NCI-H1436 (cell line): Measurements from ENCODE around the gene THRSP.
A peak's percentile ranks its signal among the peaks of the same experiment; 100 is the strongest.
"Not testable (repeated sequence)": the region's sequence is repeated elsewhere in the genome, so short reads cannot be mapped to it uniquely, and the experiment has no call there.

Experiments used
- DNase-seq: peaks from one replicate; lab custom pipeline; 2025; lab: John Stamatoyannopoulos, UW

The THRSP gene

GRCh38 chr11:78063440-78064181, at the start of gene THRSP:
TSS of gene THRSP (plus strand) at chr11:78063861. CDS start at chr11:78063882, 21 bp downstream.
- DNase-seq = no peak

GRCh38 chr11:78014937-78015520, 48.6 kb upstream of the THRSP start:
- not testable (repeated sequence) for DNase-seq

GRCh38 chr11:78015878-78016277, 47.8 kb upstream of the THRSP start:
- DNase-seq = no peak

- no peak for DNase-seq
Observed at GRCh38 chr11:78019808-78020207, 43.9 kb upstream of the THRSP start.

GRCh38 chr11:78020246-78020645, 43.4 kb upstream of the THRSP start:
- no peak for DNase-seq

DNA sequence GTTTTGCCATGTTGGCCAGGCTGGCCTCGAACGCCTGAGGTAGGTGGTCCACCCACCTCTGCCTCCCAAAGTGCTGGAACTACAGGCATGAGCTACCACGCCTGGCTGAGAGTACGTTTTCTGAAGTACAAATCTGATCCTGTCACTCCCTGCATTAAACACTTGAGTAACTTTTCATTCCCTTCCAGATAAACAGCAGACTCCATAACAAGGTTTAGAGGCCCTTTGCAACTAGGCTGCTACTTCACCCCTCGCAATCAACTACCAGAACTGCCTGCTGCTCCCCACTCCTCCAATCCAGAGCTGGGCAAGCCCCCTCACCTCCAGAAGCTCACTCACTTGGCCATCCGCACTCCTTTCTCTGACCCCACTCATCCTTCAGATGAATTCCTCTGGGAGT, 42.0 kb upstream of the THRSP start:
- DNase-seq = no peak

DNA sequence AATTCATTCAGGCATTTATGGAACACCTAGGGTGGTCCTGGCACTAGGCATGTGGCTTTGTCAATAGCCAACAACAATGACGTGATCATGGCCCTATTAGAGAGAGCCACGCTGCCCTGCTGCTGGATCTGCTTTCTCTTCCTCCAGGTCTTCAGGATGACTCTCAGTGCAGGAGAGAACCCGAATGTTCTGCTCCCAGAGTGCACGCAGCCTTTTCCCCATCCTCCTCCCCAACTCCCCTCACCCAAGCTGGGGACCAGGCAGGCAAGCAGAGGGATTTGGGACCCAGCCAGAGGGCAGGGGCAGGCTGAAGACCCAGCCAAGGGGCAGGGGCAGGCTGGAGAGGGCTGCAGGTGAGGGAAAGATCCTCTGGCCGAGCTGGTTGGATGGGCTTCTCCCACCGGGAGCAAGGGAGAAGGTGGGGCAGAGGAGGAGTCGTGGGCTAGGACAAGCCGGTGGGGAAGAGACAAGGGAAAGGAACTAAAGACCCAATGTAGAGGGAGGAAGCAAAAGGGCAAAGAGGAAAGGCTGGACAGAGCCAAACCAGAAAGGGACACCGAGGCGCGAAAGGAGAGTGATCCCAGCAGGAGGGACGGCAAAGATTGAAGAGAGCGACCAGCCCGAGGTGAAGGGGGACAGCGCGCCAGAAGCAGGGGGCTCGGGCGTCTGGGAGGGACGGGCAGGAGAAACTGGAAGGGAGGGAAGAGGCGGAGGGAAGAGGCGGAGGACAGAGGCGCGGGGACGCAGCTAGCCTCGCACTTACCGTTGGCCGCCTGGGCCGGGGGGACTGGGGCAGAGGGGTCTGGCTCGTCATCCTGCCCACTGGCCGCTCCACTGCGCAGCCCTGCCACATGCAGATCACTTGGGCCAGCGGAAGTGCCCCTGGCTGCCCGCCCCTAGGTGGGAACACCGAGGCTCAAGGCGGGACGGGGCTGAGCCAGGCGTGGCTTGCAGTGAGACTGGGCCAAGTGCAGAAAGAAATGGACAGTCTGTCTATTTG, 41.0 kb upstream of the THRSP start, which contains the start of gene KCTD14:
Gene KCTD14 (minus strand): TSS at position 880 of the 1,000 bp plus-strand sequence. CDS start 27 bp downstream, at position 853.
- DNase-seq = peak; percentile 19

- no peak for DNase-seq
Observed at GRCh38 chr11:78023426-78023825, 40.2 kb upstream of the THRSP start.

DNA sequence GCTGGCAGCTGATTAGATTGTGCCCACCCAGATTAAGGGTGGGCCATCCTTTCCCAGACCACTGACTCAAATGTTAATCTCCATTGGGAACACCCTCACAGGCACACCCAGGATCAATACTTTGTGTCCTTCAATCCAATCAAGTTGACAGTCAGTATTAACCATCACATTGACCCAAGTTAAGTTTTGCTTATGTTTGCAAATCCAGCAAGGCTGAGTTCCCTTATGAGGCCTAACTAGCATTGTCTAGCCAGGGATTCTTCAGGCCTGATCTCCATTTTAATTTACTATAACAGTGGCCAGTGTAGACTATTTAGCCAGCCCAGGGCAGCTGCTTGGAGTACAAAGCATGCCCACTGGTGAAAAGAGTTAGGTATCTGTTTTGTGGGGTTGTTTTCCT, 38.3 kb upstream of the THRSP start:
- DNase-seq = no peak

DNA sequence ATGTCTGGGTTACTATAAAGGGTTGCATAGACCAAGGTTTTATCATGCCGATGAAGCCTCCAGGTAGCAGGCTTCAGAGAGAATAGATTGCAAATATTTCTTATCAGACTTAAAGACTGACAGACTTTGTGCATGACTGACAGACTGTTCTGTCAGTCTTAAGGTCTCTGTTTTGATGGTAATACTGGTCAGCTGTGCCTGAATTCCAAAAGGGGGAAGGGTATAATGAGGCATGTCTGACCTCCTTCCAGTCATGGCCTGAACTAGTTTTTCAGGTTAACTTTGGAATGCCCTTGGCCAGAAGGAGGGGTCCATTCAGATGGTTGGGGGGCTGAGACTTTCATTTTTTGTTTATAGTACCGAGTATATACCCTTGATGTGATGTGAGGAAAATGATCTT, 35.9 kb upstream of the THRSP start:
- no peak for DNase-seq

GRCh38 chr11:78028423-78028822, 35.2 kb upstream of the THRSP start:
- DNase-seq = not testable (repeated sequence)

GRCh38 chr11:78030429-78031325, 33.0 kb upstream of the THRSP start:
- peak; percentile 94 for DNase-seq

GRCh38 chr11:78031629-78032028, 32.0 kb upstream of the THRSP start:
- no peak for DNase-seq

DNA sequence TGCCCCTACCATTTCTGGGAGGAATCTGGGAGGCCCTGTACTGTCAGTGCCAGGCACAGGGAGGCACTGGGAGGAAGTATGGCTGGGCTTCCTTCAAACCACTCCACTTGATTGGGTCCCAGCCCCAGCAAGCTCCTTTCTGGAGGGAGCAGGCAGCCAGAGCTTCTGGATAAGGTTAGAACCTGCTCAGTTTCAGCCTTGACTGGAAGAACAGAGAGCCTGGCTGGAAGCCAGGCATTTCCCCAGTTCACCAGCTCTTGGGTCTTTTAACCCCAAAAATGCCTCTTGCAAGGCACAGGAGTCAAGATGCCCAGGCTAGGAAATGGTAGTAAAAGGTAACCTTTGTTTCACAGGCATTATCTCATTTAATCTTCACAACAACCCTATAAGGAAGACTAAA, 31.6 kb upstream of the THRSP start:
- DNase-seq = no peak

GRCh38 chr11:78033040-78033439, 30.6 kb upstream of the THRSP start:
- DNase-seq = no peak

DNA sequence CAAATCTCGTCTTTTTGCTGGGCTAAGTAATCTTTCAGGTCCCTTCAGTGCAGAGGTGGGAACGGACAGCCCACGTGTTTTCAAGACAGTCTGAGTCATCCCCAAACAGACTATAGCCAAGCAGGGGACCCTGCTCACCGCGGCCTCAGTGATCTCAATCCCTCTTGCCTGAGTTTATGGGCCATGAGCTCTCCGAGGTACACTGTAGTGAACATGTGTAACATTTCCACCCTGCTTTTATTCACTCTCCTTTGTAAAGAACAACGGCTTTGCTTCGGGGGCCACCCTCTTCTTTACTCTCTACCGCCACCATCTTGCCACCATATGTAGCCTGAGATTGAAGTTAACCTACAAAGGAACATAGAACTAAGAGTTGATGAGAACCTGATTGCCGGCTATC, 29.0 kb upstream of the THRSP start:
- no peak for DNase-seq

DNA sequence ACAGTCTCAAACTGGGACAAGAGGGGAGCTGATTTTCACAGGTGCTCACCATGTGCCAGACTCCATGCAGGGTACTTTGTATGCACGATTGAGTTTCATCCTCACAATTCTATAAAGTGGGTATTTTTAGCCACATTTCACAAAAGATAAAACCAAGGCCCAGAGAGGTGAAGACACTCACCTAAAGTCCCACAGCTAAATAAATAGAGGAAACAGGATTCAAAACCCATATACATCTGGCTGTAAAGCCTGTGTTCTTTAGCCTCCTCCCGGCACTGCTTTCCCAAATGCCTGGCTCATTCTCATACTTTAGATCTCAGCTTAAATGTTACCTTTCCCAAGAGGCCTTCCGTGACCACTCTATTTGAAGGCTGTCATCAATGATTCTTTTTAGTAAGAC, 27.3 kb upstream of the THRSP start:
- no peak for DNase-seq

DNA sequence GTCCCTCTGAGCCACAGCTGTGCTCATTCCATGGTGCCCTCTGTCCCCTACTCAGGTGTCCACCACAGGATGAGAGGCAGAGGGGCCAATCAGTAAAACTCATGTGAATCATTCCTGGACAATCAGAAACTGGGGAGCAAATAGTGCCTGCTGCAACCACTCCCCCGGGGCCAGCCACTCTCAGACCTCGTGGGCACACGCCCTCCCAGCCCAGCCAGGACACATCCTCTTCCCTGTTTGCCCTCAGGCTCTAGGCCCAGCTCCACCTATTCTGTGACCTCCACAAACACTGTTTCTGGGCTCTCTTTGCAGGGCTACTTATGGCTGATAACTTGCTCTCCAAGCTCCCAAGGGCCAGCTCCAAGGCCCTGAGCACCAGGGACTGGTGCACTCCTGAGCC, 26.6 kb upstream of the THRSP start:
- DNase-seq = no peak

GRCh38 chr11:78037825-78038620, 25.6 kb upstream of the THRSP start:
- DNase-seq = no peak

GRCh38 chr11:78038697-78039313, 24.9 kb upstream of the THRSP start:
- DNase-seq = no peak
